ENCODE measurements around the gene RSPH4A. TPM values are rescaled to one million over a fixed set of nuclear protein-coding genes. Genes with fewer than 3 reads are reported as not detected.
"Not testable (repeated sequence)": the region's sequence is repeated elsewhere in the genome, so short reads cannot be mapped to it uniquely, and the experiment has no call there.

The RSPH4A gene
- polyA plus RNA-seq, 1 donor from 2014 or later = not detected

GRCh38 chr6:116662202-116662601 lies 45.9 kb downstream of the RSPH4A start:
- Mint-ChIP-seq H3K27me3 (no peaks in the 10 kb centered on the region), H3K4me3 (no peak overlapping the region), H3K27ac (peak overlapping the region in 1 of 3 donors; percentile 33), H3K36me3 (no peaks in the 10 kb centered on the region), H3K4me1 (peaks cover 22 to 43% (median 36%) of the 10 kb centered on the region in 3 donors), H3K9me3 (no peaks in the 10 kb centered on the region)

- Mint-ChIP-seq H3K36me3 (no peaks in the 10 kb centered on the region), H3K4me1 (peaks cover 30 to 47% (median 42%) of the 10 kb centered on the region in 3 donors), H3K27me3 (no peaks in the 10 kb centered on the region), H3K9me3 (no peaks in the 10 kb centered on the region), H3K27ac (no peak overlapping the region), H3K4me3 (no peak overlapping the region)
Measured at GRCh38 chr6:116663308-116663707, 47.0 kb downstream of the RSPH4A start.

GRCh38 chr6:116664169-116664568 lies 47.9 kb downstream of the RSPH4A start:
- H3K9me3 Mint-ChIP-seq, H3K27me3 Mint-ChIP-seq, H3K27ac Mint-ChIP-seq, H3K36me3 Mint-ChIP-seq: not testable (repeated sequence)
- H3K4me1 Mint-ChIP-seq = peaks cover 30 to 47% (median 42%) of the 10 kb centered on the region in 3 donors
- H3K4me3 Mint-ChIP-seq = peak overlapping the region in 1 of 4 donors; percentile 12

GRCh38 chr6:116665464-116665863 lies 49.2 kb downstream of the RSPH4A start:
- Mint-ChIP-seq H3K4me1 (peaks cover 30 to 44% (median 35%) of the 10 kb centered on the region in 3 donors), H3K27me3 (no peaks in the 10 kb centered on the region), H3K4me3 (peak overlapping the region in 2 of 4 donors; percentile 15 to 43), H3K9me3 (no peaks in the 10 kb centered on the region), H3K27ac (no peak overlapping the region), H3K36me3 (no peaks in the 10 kb centered on the region)

GRCh38 chr6:116666869-116667268 lies 50.6 kb downstream of the RSPH4A start:
- H3K4me3 Mint-ChIP-seq = peak overlapping the region; percentile 9 to 72 (median 35)

GRCh38 chr6:116667623-116668022 lies 51.3 kb downstream of the RSPH4A start:
- Mint-ChIP-seq H3K9me3 (no peaks in the 10 kb centered on the region), H3K4me1 (peaks cover 24 to 31% (median 27%) of the 10 kb centered on the region in 3 donors), H3K27ac (peak overlapping the region; percentile 85 to 98 (median 98)), H3K36me3 (peaks cover 2% of the 10 kb centered on the region), H3K27me3 (no peaks in the 10 kb centered on the region), H3K4me3 (peak overlapping the region; percentile 93 to 99 (median 98))

More at GRCh38 chr6:116666869-116667268, 50.6 kb downstream of the RSPH4A start:
- no peaks in the 10 kb centered on the region for H3K27me3 Mint-ChIP-seq
- peaks cover 2% of the 10 kb centered on the region for H3K36me3 Mint-ChIP-seq
- peaks cover 29 to 37% (median 31%) of the 10 kb centered on the region in 3 donors for H3K4me1 Mint-ChIP-seq
- H3K27ac Mint-ChIP-seq = peak overlapping the region in 1 of 3 donors; percentile 98
- H3K9me3 Mint-ChIP-seq = no peaks in the 10 kb centered on the region

GRCh38 chr6:116672306-116672705 lies 56.0 kb downstream of the RSPH4A start:
- peaks cover 2% of the 10 kb centered on the region for H3K36me3 Mint-ChIP-seq

GRCh38 chr6:116676021-116676420 lies 59.7 kb downstream of the RSPH4A start:
- no peaks in the 10 kb centered on the region for H3K27me3 Mint-ChIP-seq
- H3K4me1 Mint-ChIP-seq = peaks cover 6 to 10% (median 8%) of the 10 kb centered on the region in 3 donors
- H3K27ac Mint-ChIP-seq = peak overlapping the region in 1 of 3 donors; percentile 61
- peaks cover 2% of the 10 kb centered on the region for H3K36me3 Mint-ChIP-seq
- no peaks in the 10 kb centered on the region for H3K9me3 Mint-ChIP-seq
- peak overlapping the region in 1 of 4 donors; percentile 63 for H3K4me3 Mint-ChIP-seq

More at GRCh38 chr6:116672306-116672705, 56.0 kb downstream of the RSPH4A start:
- Mint-ChIP-seq H3K4me1 (peaks cover 3 to 8% (median 6%) of the 10 kb centered on the region in 3 donors), H3K4me3 (peak overlapping the region in 1 of 4 donors; percentile 20), H3K9me3 (no peaks in the 10 kb centered on the region), H3K27me3 (no peaks in the 10 kb centered on the region), H3K27ac (no peak overlapping the region)

GRCh38 chr6:116680880-116681672 lies 64.8 kb downstream of the RSPH4A start, which contains the start of gene KPNA5:
KPNA5 (plus strand) TSS chr6:116681211; CDS start chr6:116681335, 124 bp downstream.
- Mint-ChIP-seq H3K27ac (peak within 1 kb of the TSS; percentile 93 to 99 (median 97)), H3K4me1 (peaks cover 32 to 34% (median 33%) of the 10 kb centered on the region in 3 donors), H3K27me3 (no peaks in the 10 kb centered on the region), H3K36me3 (peaks cover 11% of the 10 kb centered on the region), H3K4me3 (peak within 1 kb of the TSS; percentile 97 to 99 (median 98)), H3K9me3 (peaks cover 0 to 7% (median 0%) of the 10 kb centered on the region in 3 donors)

- H3K4me3 Mint-ChIP-seq = peak overlapping the region; percentile 97 to 99 (median 98)
- peaks cover 0 to 7% (median 0%) of the 10 kb centered on the region in 3 donors for H3K9me3 Mint-ChIP-seq
- peaks cover 44 to 46% (median 44%) of the 10 kb centered on the region in 3 donors for H3K4me1 Mint-ChIP-seq
- peak overlapping the region; percentile 88 to 97 (median 93) for H3K27ac Mint-ChIP-seq
- H3K27me3 Mint-ChIP-seq = no peaks in the 10 kb centered on the region
- H3K36me3 Mint-ChIP-seq = peaks cover 14% of the 10 kb centered on the region
Measured at GRCh38 chr6:116682334-116682712, 66.0 kb downstream of the RSPH4A start.

Other genes starting within 250 kb of the RSPH4A start
- gene DSE, start 245.5 kb upstream of the RSPH4A start, polyA plus RNA-seq = 23.6 TPM
- gene CALHM6, start 155.1 kb upstream of the RSPH4A start, polyA plus RNA-seq = 307 TPM
- gene CALHM5, start 104.8 kb upstream of the RSPH4A start, polyA plus RNA-seq = not detected
- not detected for gene TRAPPC3L, start 70.8 kb upstream of the RSPH4A start, polyA plus RNA-seq
- gene CALHM4, start 62.7 kb upstream of the RSPH4A start, polyA plus RNA-seq = not detected
- 52.3 TPM for gene RWDD1, start 45.0 kb upstream of the RSPH4A start, polyA plus RNA-seq
- gene ZUP1, start 52.3 kb downstream of the RSPH4A start, polyA plus RNA-seq = 4.4 TPM
- gene KPNA5, start 64.7 kb downstream of the RSPH4A start, polyA plus RNA-seq = 11.5 TPM
- gene FAM162B, start 149.2 kb downstream of the RSPH4A start, polyA plus RNA-seq = not detected
- not detected for gene GPRC6A, start 212.6 kb downstream of the RSPH4A start, polyA plus RNA-seq

All from IgD-negative memory B cell (primary cell).